AG04450 (cell line): ENCODE measurements around the gene HES2. TPM values are rescaled to one million over a fixed set of nuclear protein-coding genes. Genes with fewer than 3 reads are reported as not detected.

ENCODE experiments used
- CTCF ChIA-PET: fragments of 300-600, 350-600 bp; formaldehyde crosslinking; extraction: SDS; loops from one replicate; lab custom pipeline; 2022; ENCODE audit warnings: antibody characterized with exemption, inconsistent platforms; lab: Charles Lee
- POLR2A ChIA-PET: fragments of 350-600 bp; formaldehyde crosslinking; extraction: SDS; loops from one replicate; lab custom pipeline; 2021; ENCODE audit warnings: antibody characterized with exemption, inconsistent platforms; lab: Yijun Ruan, JAX
- DNase-seq: peaks from one replicate; pipeline ENCODE4 v3.0.0-alpha.2; 2011; ENCODE audit warnings: low read depth, low spot score
- H3K27ac ChIP-seq: one replicate; pipeline ENCODE4 v1.5.1; 2012; ENCODE audit warnings: low read depth, low read length, control low read depth
- H3K27me3 ChIP-seq: one replicate; pipeline ENCODE4 v1.6.0; 2012; ENCODE audit warnings: low read length; ENCODE audit not compliant: control insufficient read depth, insufficient read depth
- H3K4me3 ChIP-seq: 2 replicates; pipeline ENCODE4 v1.5.1; 2011; ENCODE audit warnings: mild to moderate bottlenecking, low read depth, low read length, control low read depth
- H3K9me3 ChIP-seq: 2 replicates; pipeline ENCODE4 v1.5.1; 2012; ENCODE audit warnings: low read length; ENCODE audit not compliant: control insufficient read depth, insufficient read depth
- polyA plus RNA-seq: library from polyadenylated mRNA; depleted of rRNA; stranded (reverse); fragments of >200 nt; gene quantifications from 2 replicates; pipeline ENCODE4 v1.2.3, GENCODE V29; 2011
- TF ChIP-seq, protein P1 (sequence below): IDR thresholded peaks from 2 replicates; pipeline ENCODE4 v1.5.1; 2011; ENCODE audit warnings: low read depth, low read length, control low read depth, inconsistent platforms

The HES2 gene
- polyA plus RNA-seq, 1 experiment: not detected

DNA sequence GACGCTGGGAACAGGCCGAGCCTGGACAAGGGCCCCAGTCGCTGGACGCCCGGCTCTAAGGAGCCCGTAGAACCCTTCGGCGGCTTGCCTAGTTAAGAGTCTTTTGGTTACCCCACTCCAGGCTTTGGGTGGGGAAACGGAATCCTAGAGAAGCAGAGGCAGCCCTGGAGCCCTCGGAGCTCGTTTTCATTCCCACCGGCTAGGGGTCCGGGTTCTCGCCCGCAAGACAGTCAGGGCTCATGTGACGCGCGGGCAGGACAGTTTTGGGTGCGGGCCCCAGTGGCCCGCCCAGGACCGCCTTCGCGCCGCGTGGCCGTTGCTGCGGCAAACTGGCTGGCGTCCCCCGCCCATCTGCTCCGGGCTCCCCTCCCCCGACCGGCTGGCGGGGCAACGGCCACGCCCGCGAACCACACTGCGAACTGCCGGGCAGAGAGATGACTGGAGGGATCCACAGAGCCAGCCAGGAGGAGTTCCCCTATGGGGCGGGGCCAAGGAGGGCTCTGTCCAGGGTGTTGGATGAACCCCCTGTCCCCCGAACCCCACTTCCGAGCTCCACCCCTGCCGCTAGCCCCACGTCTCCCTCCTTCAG, 829 bp upstream of the HES2 start:
- Histone ChIP-seq H3K9me3 (no peaks in the 10 kb centered on the region; the same call in 1 of the 2 replicates), H3K4me3 (no peak overlapping the region), H3K27ac (no peak overlapping the region), H3K27me3 (peaks cover 72% of the 10 kb centered on the region)
- POLR2A ChIA-PET: no interaction called here
- DNase-seq: no peak
- CTCF ChIA-PET: interaction anchor here (0.6 to 1.4 kb wide), 5 partner anchors 17 to 360 kb away, joined by 3 to 5 read pairs (median 3); no protein-coding TSS in a partner anchor
- TF ChIP-seq, protein P1, sequence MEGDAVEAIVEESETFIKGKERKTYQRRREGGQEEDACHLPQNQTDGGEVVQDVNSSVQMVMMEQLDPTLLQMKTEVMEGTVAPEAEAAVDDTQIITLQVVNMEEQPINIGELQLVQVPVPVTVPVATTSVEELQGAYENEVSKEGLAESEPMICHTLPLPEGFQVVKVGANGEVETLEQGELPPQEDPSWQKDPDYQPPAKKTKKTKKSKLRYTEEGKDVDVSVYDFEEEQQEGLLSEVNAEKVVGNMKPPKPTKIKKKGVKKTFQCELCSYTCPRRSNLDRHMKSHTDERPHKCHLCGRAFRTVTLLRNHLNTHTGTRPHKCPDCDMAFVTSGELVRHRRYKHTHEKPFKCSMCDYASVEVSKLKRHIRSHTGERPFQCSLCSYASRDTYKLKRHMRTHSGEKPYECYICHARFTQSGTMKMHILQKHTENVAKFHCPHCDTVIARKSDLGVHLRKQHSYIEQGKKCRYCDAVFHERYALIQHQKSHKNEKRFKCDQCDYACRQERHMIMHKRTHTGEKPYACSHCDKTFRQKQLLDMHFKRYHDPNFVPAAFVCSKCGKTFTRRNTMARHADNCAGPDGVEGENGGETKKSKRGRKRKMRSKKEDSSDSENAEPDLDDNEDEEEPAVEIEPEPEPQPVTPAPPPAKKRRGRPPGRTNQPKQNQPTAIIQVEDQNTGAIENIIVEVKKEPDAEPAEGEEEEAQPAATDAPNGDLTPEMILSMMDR: no peak

DNA sequence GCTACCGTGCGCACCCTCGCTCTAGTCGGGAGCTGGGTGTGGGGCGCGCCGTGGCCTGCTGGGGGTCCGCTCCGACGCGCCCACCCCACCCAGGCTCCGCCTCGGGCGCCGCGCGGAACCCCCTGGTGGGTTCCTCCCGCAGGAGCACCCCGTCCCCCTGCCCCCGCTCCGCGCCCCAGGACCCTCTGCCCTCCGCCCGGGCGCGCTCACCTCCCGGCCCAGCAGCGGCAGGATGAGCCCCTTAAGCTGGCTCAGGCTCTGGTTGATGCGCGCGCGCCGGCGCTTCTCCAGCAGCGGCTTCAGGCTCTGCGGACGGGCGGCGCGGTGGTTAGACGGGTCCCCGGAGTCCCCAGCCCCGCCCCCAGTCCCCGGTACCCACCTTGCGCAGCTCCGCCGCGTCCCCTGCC, 319 bp downstream of the HES2 start:
- Histone ChIP-seq H3K9me3 (no peaks in the 10 kb centered on the region; the same call in 1 of the 2 replicates), H3K27me3 (peaks cover 66% of the 10 kb centered on the region), H3K4me3 (no peak overlapping the region), H3K27ac (no peak overlapping the region)
- ChIA-PET POLR2A (no interaction called here), CTCF (no interaction called here)
- DNase-seq: no peak
- TF ChIP-seq, protein P1: no peak

GRCh38 chr1:6418668-6419396, 887 bp downstream of the HES2 start:
- TF ChIP-seq, protein P1: no peak
- H3K27ac ChIP-seq: no peak overlapping the region
- no peak overlapping the region for H3K4me3 ChIP-seq
- no peaks in the 10 kb centered on the region; the same call in 1 of the 2 replicates for H3K9me3 ChIP-seq
- ChIA-PET CTCF (no interaction called here), POLR2A (no interaction called here)
- peaks cover 61% of the 10 kb centered on the region for H3K27me3 ChIP-seq
- no peak for DNase-seq

DNA sequence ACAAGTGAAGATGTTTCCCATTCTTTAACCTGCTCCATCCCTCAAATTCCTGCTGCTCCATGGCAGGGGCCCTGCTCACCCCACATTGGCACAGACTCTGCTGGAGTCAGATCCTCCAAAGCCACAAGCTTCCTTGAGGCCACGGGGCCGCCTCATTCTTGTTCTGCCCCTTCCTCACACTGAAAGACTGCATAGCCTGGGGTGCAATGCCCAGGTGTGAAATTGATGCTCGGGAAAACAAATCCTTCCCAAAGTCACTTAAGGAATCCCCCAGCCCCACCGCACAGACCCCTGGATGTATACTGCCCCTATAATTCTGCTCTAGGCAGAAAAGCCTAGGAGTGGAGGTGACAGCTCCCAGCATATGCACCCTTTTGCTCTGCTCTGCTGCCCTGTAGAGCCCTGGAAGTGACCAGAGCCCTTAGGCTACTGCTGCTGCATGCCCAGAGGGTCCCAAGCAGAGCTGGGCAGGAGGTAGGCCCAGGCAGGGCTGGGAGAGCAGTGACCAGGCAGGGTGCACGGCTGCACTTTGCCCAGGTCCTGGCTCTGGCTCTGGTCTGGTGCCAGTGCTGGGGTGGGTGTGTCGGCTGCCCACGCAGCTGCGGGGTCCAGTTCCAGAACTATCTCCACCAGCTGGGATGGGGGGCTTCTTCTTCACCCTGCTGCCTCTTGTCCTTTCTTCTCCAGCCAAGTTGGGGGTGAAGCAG, 1.6 kb downstream of the HES2 start:
- DNase-seq: no peak
- POLR2A ChIA-PET: no interaction called here
- CTCF ChIA-PET: interaction anchor here (1.0 kb wide), 1 partner anchor 37 kb away, joined by 3 read pairs; no protein-coding TSS in a partner anchor
- H3K27me3 ChIP-seq: peaks cover 54% of the 10 kb centered on the region
- TF ChIP-seq, protein P1: no peak
- no peak overlapping the region for H3K27ac ChIP-seq
- H3K9me3 ChIP-seq: no peaks in the 10 kb centered on the region; the same call in 1 of the 2 replicates
- H3K4me3 ChIP-seq: no peak overlapping the region
